CD14-positive monocyte (primary cell): ENCODE results near the gene SH2D4B. TPM values are rescaled to one million over a fixed set of nuclear protein-coding genes. Genes with fewer than 3 reads are reported as not detected.

ENCODE experiments used
- DNase-seq, 3 donors: peaks; one replicate each; pipeline ENCODE4 v3.0.0-alpha.2; 2011 to 2022
- H2AFZ ChIP-seq: 2 replicates; pipeline ENCODE4 v1.6.0; 2012; ENCODE audit warnings: mild to moderate bottlenecking, low read depth, low read length, inconsistent platforms; ENCODE audit not compliant: insufficient read depth, poor library complexity, severe bottlenecking
- H3K27ac ChIP-seq, 2 donors: 1 replicate in 1 of 2; 2 replicates in 1 of 2; pipeline ENCODE4 v1.5.1; 2012 to 2013; ENCODE audit warnings: low read length in 2 of 2, control low read depth in 1 of 2, inconsistent platforms in 1 of 2, low read depth in 1 of 2, mild to moderate bottlenecking in 1 of 2
- H3K27me3 ChIP-seq, 2 donors: one replicate each; pipeline versions ENCODE4 v1.6.0 to v1.6.1; 2011 to 2013; ENCODE audit warnings: low read length in 2 of 2; ENCODE audit not compliant: control insufficient read depth in 2 of 2, insufficient read depth in 2 of 2
- H3K36me3 ChIP-seq, 2 donors: replicated peaks in 1 of 2; 1 replicate in 1 of 2; 2 replicates in 1 of 2; pipeline versions ENCODE4 v1.5.1 to v1.6.1; 2012 to 2013; ENCODE audit warnings: low read length in 2 of 2, control low read depth in 1 of 2, inconsistent platforms in 1 of 2, mild to moderate bottlenecking in 1 of 2; ENCODE audit not compliant: insufficient read depth in 2 of 2, control insufficient read depth in 1 of 2
- H3K4me1 ChIP-seq, 2 donors: 1 replicate in 1 of 2; 2 replicates in 1 of 2; pipeline versions ENCODE4 v1.5.1 to v1.6.1; 2012 to 2013; ENCODE audit warnings: low read length in 2 of 2, control low read depth in 1 of 2, inconsistent platforms in 1 of 2, mild to moderate bottlenecking in 1 of 2, moderate library complexity in 1 of 2; ENCODE audit not compliant: insufficient read depth in 2 of 2, control insufficient read depth in 1 of 2
- H3K4me2 ChIP-seq: replicated peaks from 2 replicates; pipeline ENCODE3; 2012; ENCODE audit warnings: low read length, moderate library complexity, mild to moderate bottlenecking; ENCODE audit not compliant: poor library complexity, severe bottlenecking; ENCODE audit errors: extremely low read depth
- H3K4me3 ChIP-seq, 3 experiments: fragments of 200-600 bp in 1 of 3; sonication (generic) in 1 of 3; replicated peaks in 1 of 3; 1 replicate in 2 of 3; 2 replicates in 1 of 3; pipeline ENCODE4 v1.5.1; 2011 to 2013; ENCODE audit warnings: low read length in 3 of 3, mild to moderate bottlenecking in 3 of 3, control low read depth in 2 of 3, low read depth in 2 of 3, inconsistent platforms in 1 of 3, moderate library complexity in 1 of 3
- H3K79me2 ChIP-seq: 2 replicates; pipeline ENCODE4 v1.6.0; 2012; ENCODE audit warnings: mild to moderate bottlenecking, control low read depth, inconsistent platforms, low read length, moderate library complexity; ENCODE audit not compliant: insufficient read depth
- H3K9ac ChIP-seq: 2 replicates; pipeline ENCODE4 v1.6.0; 2017; ENCODE audit warnings: low read length, mild to moderate bottlenecking; ENCODE audit not compliant: insufficient read depth, poor library complexity, severe bottlenecking
- H3K9me3 ChIP-seq, 2 donors: replicated peaks in 1 of 2; 1 replicate in 1 of 2; 2 replicates in 1 of 2; pipeline versions ENCODE4 v1.5.1 to v1.6.1; 2012 to 2013; ENCODE audit warnings: low read length in 2 of 2, control low read depth in 1 of 2; ENCODE audit not compliant: control insufficient read depth in 1 of 2, insufficient read depth in 1 of 2
- H4K20me1 ChIP-seq: 2 replicates; pipeline ENCODE4 v1.6.0; 2012; ENCODE audit warnings: mild to moderate bottlenecking, low read length, control low read depth, moderate library complexity; ENCODE audit not compliant: insufficient read depth
- H3K27ac Mint-ChIP-seq, 7 donors: one replicate each; pipeline ENCODE4 v1.8.0; 2020; ENCODE audit warnings: mild to moderate bottlenecking in 7 of 7, mixed read lengths in 7 of 7, moderate library complexity in 6 of 7, inconsistent platforms in 2 of 7
- H3K27me3 Mint-ChIP-seq, 3 donors: one replicate each; pipeline ENCODE4 v1.8.0; 2021 to 2022; ENCODE audit warnings: low read depth in 3 of 3, mild to moderate bottlenecking in 3 of 3, mixed read lengths in 3 of 3, moderate library complexity in 3 of 3, inconsistent platforms in 1 of 3
- H3K36me3 Mint-ChIP-seq, 2 donors: one replicate each; pipeline ENCODE4 v1.8.0; 2020; ENCODE audit warnings: mixed read lengths in 2 of 2, inconsistent platforms in 1 of 2, mild to moderate bottlenecking in 1 of 2
- H3K4me1 Mint-ChIP-seq: one replicate; pipeline ENCODE4 v1.8.0; 2020; ENCODE audit warnings: mild to moderate bottlenecking, mixed read lengths
- H3K4me3 Mint-ChIP-seq, 2 donors: one replicate each; pipeline ENCODE4 v1.8.0; 2020; ENCODE audit warnings: mild to moderate bottlenecking in 2 of 2, mixed read lengths in 2 of 2, moderate library complexity in 1 of 2
- H3K9me3 Mint-ChIP-seq, 7 donors: one replicate each; pipeline ENCODE4 v1.8.0; 2020 to 2022; ENCODE audit warnings: mixed read lengths in 7 of 7, mild to moderate bottlenecking in 6 of 7, moderate library complexity in 6 of 7, inconsistent platforms in 2 of 7
- WGBS: methylation state at CpG from one replicate; pipeline ENCODE4 v1.1.5; 2013; ENCODE audit warnings: missing lambda C conversion rate; ENCODE audit not compliant: insufficient coverage; 5-methylcytosine and 5-hydroxymethylcytosine counted together
- intact Hi-C, 2 donors: fragments of 100-400 bp; cut with micrococcal nuclease; formaldehyde crosslinking; loops; one replicate each; pipeline versions ENCODE4 v1.15.0 to v1.15.1; 2023
- polyA plus RNA-seq, 3 donors: library from polyadenylated mRNA; depleted of rRNA in 1 of 3; unstranded in 2 of 3; stranded (reverse) in 1 of 3; fragments of 300-500 nt in 2 of 3; fragments of >200 nt in 1 of 3; fragmentation: Illumina TruSeq in 2 of 3; gene quantifications; 1 replicate in 2 of 3; 2 replicates in 1 of 3; pipeline ENCODE4 v1.2.3, GENCODE V29; 2012 to 2021
- TF ChIP-seq, protein P1 (sequence below): fragments of 200-600 bp; IDR thresholded peaks from one replicate; pipeline ENCODE4 v1.8.0; 2022; ENCODE audit warnings: antibody characterized with exemption, mild to moderate bottlenecking

The SH2D4B gene
- polyA plus RNA-seq, 3 donors: 0.01 TPM; not detected in 2

DNA sequence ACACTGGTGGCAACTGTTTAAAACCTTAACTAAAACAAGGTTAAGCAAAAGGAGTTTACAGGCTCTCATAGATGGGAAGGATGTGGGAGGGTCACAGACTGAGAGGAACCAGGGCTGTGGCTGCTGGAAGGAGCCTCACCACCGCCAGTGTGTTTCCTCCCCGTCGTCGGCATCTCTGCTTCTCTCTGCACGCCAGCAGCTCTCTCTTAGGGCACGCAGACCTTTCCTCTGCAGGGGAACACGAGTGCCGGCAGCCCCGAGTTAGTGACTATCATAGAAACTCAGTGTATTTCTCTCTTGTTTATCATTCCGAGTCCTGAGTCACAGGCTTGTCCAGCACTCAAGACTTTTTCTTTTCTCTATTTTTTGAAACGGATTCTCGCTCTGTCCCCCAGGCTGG is 8.1 kb upstream of the SH2D4B start:
- Histone ChIP-seq H3K9ac (peak overlapping the region; percentile 46), H3K36me3 (no peaks in the 10 kb centered on the region), H3K4me2 (peak overlapping the region; percentile 11), H3K9me3 (no peaks in the 10 kb centered on the region), H2AFZ (no peak overlapping the region), H3K4me3 (peak overlapping the region in 1 of 3 experiments; percentile 11), H3K27me3 (no peaks in the 10 kb centered on the region), H3K4me1 (peaks cover 59 to 63% of the 10 kb centered on the region in 2 donors), H4K20me1 (peaks cover 5% of the 10 kb centered on the region), H3K79me2 (no peaks in the 10 kb centered on the region), H3K27ac (peak overlapping the region; percentile 34 to 86)
- DNase-seq: peak; percentile 70 to 78 (median 73)
- Mint-ChIP-seq H3K9me3 (peaks cover 0 to 2% (median 0%) of the 10 kb centered on the region in 7 donors), H3K36me3 (peaks cover 0 to 2% of the 10 kb centered on the region in 2 donors), H3K4me3 (peak overlapping the region; percentile 16 to 60), H3K4me1 (peaks cover 65% of the 10 kb centered on the region), H3K27me3 (no peaks in the 10 kb centered on the region), H3K27ac (peak overlapping the region; percentile 68 to 90 (median 73))
- WGBS: 1% methylated on average over 10 of the region's 12 CpGs
- TF ChIP-seq, protein P1, sequence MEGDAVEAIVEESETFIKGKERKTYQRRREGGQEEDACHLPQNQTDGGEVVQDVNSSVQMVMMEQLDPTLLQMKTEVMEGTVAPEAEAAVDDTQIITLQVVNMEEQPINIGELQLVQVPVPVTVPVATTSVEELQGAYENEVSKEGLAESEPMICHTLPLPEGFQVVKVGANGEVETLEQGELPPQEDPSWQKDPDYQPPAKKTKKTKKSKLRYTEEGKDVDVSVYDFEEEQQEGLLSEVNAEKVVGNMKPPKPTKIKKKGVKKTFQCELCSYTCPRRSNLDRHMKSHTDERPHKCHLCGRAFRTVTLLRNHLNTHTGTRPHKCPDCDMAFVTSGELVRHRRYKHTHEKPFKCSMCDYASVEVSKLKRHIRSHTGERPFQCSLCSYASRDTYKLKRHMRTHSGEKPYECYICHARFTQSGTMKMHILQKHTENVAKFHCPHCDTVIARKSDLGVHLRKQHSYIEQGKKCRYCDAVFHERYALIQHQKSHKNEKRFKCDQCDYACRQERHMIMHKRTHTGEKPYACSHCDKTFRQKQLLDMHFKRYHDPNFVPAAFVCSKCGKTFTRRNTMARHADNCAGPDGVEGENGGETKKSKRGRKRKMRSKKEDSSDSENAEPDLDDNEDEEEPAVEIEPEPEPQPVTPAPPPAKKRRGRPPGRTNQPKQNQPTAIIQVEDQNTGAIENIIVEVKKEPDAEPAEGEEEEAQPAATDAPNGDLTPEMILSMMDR: no peak
- intact Hi-C loops: loop anchor here in 1 of 2 donors (5.0 kb wide), 1 partner anchor 82 kb away; no protein-coding TSS in a partner anchor

DNA sequence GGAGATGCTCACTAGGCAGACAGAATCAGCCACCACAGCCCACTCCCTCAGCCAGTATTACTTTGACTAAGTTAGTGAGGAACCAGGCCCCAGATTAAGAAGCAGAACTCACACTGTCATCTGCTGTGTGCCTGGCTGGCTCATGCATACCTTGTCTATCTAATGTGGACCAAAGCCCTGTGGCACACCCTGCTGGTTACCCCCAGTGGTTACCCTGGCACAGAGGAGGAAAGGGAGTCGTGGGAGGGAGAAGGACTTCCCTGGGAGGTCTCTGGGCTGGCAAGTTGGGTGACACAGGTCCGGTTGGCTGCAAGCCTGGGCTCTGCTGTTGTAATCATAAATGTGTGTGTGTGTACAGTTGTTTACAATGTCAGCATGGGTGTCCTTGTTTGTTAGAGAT is 7.5 kb upstream of the SH2D4B start:
- H3K9me3 ChIP-seq: no peaks in the 10 kb centered on the region
- DNase-seq: peak; percentile 71 to 86 (median 73)

More for the DNA sequence above, 7.5 kb upstream of the SH2D4B start:
- Histone ChIP-seq H2AFZ (no peak overlapping the region), H3K4me3 (no peak overlapping the region), H4K20me1 (peaks cover 5% of the 10 kb centered on the region), H3K9ac (peak overlapping the region; percentile 46), H3K4me2 (no peak overlapping the region), H3K27ac (peak overlapping the region; percentile 34 to 86), H3K4me1 (peaks cover 56 to 58% of the 10 kb centered on the region in 2 donors), H3K36me3 (no peaks in the 10 kb centered on the region), H3K27me3 (no peaks in the 10 kb centered on the region), H3K79me2 (no peaks in the 10 kb centered on the region)
- Mint-ChIP-seq H3K27me3 (no peaks in the 10 kb centered on the region), H3K27ac (peak overlapping the region in 4 of 7 donors; percentile 40 to 90 (median 74)), H3K9me3 (peaks cover 0 to 2% (median 0%) of the 10 kb centered on the region in 7 donors), H3K36me3 (peaks cover 0 to 2% of the 10 kb centered on the region in 2 donors), H3K4me3 (peak overlapping the region; percentile 16 to 60), H3K4me1 (peaks cover 58% of the 10 kb centered on the region)
- WGBS: 11% methylated on average over 2 of the region's 2 CpGs
- TF ChIP-seq, protein P1: peak; percentile 53
- intact Hi-C loops: no loop called here
